HG03439 (cell line): Measurements from ENCODE around the gene GPSM1.

Experiments used
- ATAC-seq: cut with Tn5 transposase; IDR thresholded peaks from one replicate; pipeline ENCODE4 v1.9.1; 2021; ENCODE audit warnings: mild to moderate bottlenecking, moderate library complexity; ENCODE audit not compliant: unreplicated experiment

GPSM1 gene

GRCh38 chr9:136407911-136408310, 80.6 kb downstream of the GPSM1 start:
- ATAC-seq: no peak
